Measurements from ENCODE around the gene MELTF. TPM values are rescaled to one million over a fixed set of nuclear protein-coding genes. Genes with fewer than 3 reads are reported as not detected.

Gene MELTF
- total and polyA plus RNA-seq, 2 of the 13 experiments (the other 11 are each of a cell fraction or from before 2014, with no cell fraction given): 3.2 to 7.5 TPM

- H3K4me1 ChIP-seq (ENCODE audit: insufficient read depth, low read length): peaks cover 56% of the 10 kb centered on the region
- peak; percentile 57 for TF ChIP-seq CTCF (CRISPR knock-in tag; IDR thresholded peaks at IDR 0.05)
- TF ChIP-seq ZNF607 (CRISPR knock-in tag; IDR thresholded peaks at IDR 0.05; ENCODE audit: borderline replicate concordance): no peak
- TF ChIP-seq ZMYM3 (CRISPR knock-in tag; IDR thresholded peaks at IDR 0.05): 0 out of 2 replicates have a peak, but pooled peaks have one; percentile 10
- TF ChIP-seq ZNF652 (CRISPR knock-in tag; IDR thresholded peaks at IDR 0.05; ENCODE audit: borderline replicate concordance, low read depth): peak; percentile 62; the same call in 1 of the 2 replicates
- 0 out of 2 replicates have a peak, but pooled peaks have one; percentile 28 for TF ChIP-seq SP4 (CRISPR knock-in tag; IDR thresholded peaks at IDR 0.05)
- TF ChIP-seq ZNF605 (CRISPR knock-in tag; IDR thresholded peaks at IDR 0.05): peak; percentile 1; the same call in 1 of the 2 replicates
- no peak for TF ChIP-seq GTF2F1 (IDR thresholded peaks at IDR 0.05; ENCODE audit: low read length)
- TF ChIP-seq ZNF230 (CRISPR knock-in tag; IDR thresholded peaks at IDR 0.05): 0 out of 2 replicates have a peak, but pooled peaks have one; percentile 24
- TF ChIP-seq PBX2 (CRISPR knock-in tag; IDR thresholded peaks at IDR 0.05): no peak
- TF ChIP-seq GRHL1 (CRISPR knock-in tag; conservative IDR thresholded peaks at IDR 0.05): no peak
- peak; percentile 26 for TF ChIP-seq STAG1 (CRISPR knock-in tag; IDR thresholded peaks at IDR 0.05)
- TF ChIP-seq NONO (IDR thresholded peaks at IDR 0.05): no peak
- TF ChIP-seq NONO (CRISPR knock-in tag; conservative IDR thresholded peaks at IDR 0.05): no peak
- ChIA-PET POLR2A (interaction anchor here (1.6 kb wide), 1 partner anchor 29 kb away, joined by 7 read pairs; no protein-coding TSS in a partner anchor), CTCF (ENCODE audit: low intra/inter-chr PET ratio, low total read pairs) (no interaction called here)
- intact Hi-C loops (cut with micrococcal nuclease; ENCODE audit: unreplicated experiment) (loop anchor here (2.0 to 10.0 kb wide), 2 partner anchors 22 to 214 kb away; no protein-coding TSS in a partner anchor), in situ Hi-C loops (cut with HindIII; ENCODE audit: extremely low pct_ligation_motif_present, low pct_unique_long_range_greater_than_20kb) (no loop called here)
- no TSS peak for BruUV-seq (replicated peaks)
- peak overlapping the region; percentile 85 for H3K4me2 ChIP-seq (ENCODE audit: low read depth, low read length)
- H3K9ac ChIP-seq (ENCODE audit: insufficient read depth, low read depth, low read length): no peak overlapping the region
- H3K9me3 ChIP-seq (ENCODE audit: low read length): no peaks in the 10 kb centered on the region
- FAIRE-seq (no peak), ATAC-seq (no peak), DNase-seq (ENCODE audit: low spot score) (no peak)
- peaks cover 27% of the 10 kb centered on the region for H3K79me2 ChIP-seq (ENCODE audit: insufficient read depth, low read length)
- WGBS (ENCODE audit: low lambda C conversion rate): 78% methylated on average over 6 of the region's 7 CpGs
- H3K36me3 ChIP-seq (replicated peaks in 1 of 2; ENCODE audit: control insufficient read depth in 1 of 2, insufficient read depth in 2 of 2, low read length in 2 of 2): peaks cover 5 to 11% of the 10 kb centered on the region in 2 experiments
- no peaks in the 10 kb centered on the region for H3K27me3 ChIP-seq (ENCODE audit: control insufficient read depth in 1 of 2, insufficient read depth in 2 of 2, low read length in 2 of 2)
- no peaks in the 10 kb centered on the region for H4K20me1 ChIP-seq (ENCODE audit: insufficient read depth, low read length)
- no peak overlapping the region for H2AFZ ChIP-seq (ENCODE audit: low read length)
- no peak overlapping the region for H3K27ac ChIP-seq (ENCODE audit: extremely low read length, insufficient read depth, low read length)
- peak overlapping the region in 1 of 3 experiments; percentile 78; a peak in 2 of 6 replicates for H3K4me3 ChIP-seq (replicated peaks in 1 of 3; ENCODE audit: insufficient read depth in 1 of 3, low read depth in 2 of 3, low read length in 3 of 3)
These were observed 58.4 kb downstream of the MELTF start for GRCh38 chr3:196971094-196971698.

All from HepG2 (cell line).